Keratinocyte (primary cell): ENCODE measurements around the gene TCTN1.

Source experiments
- EZH2 ChIP-seq: IDR thresholded peaks from one replicate; pipeline ENCODE4 v1.6.1; 2012; ENCODE audit warnings: inconsistent platforms, mild to moderate bottlenecking, low read length, moderate library complexity
- TF ChIP-seq, protein P1 (sequence below), 3 experiments: IDR thresholded peaks in 1 of 3; conservative IDR thresholded peaks in 1 of 3; optimal IDR thresholded peaks in 1 of 3; 2 replicates in 2 of 3; 3 replicates in 1 of 3; pipeline versions ENCODE3 to v1.5.1; 2011; ENCODE audit warnings: low read length in 3 of 3, mild to moderate bottlenecking in 3 of 3, moderate library complexity in 2 of 3, control low read depth in 1 of 3, inconsistent platforms in 1 of 3; ENCODE audit not compliant: insufficient read depth in 2 of 3; ENCODE audit errors: extremely low read depth in 1 of 3

DNA sequence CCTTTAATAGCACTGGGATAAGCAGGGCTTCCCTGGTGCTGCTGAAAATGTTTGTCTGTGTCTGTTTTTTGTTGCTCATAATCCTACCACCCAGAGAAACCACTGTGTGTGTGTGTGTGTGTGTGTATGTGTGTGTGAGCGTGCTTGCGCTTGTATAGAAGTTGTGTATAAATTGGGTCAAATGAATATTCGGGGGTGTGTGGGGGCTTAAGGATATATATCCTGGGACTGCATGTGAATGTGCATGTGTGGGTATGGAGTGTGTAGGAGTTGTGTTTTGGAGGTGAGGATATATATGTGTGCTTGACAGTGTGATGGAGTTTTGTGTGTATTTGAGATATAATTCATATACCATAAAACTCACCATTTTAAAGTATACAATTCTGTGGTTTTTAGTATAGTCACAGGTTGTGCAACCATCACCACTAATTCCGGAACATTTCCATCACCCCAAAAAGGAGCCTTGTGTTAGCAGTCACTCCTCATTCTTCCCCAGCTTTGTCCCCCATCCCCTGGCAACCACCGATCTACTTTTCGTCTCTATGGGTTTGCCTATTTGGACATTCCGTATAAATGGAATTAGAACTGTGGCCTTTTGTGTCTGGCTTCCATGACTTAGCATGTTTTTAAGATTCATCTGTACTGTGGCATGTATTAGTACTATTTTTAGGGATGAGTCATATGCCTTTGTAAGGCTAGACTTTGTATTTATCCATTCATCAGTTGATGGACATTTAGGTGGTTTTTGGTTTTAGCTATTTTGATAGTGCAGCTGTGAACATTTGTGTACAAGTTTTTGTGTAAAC lies 25.6 kb downstream of the TCTN1 start:
- TF ChIP-seq, protein P1, sequence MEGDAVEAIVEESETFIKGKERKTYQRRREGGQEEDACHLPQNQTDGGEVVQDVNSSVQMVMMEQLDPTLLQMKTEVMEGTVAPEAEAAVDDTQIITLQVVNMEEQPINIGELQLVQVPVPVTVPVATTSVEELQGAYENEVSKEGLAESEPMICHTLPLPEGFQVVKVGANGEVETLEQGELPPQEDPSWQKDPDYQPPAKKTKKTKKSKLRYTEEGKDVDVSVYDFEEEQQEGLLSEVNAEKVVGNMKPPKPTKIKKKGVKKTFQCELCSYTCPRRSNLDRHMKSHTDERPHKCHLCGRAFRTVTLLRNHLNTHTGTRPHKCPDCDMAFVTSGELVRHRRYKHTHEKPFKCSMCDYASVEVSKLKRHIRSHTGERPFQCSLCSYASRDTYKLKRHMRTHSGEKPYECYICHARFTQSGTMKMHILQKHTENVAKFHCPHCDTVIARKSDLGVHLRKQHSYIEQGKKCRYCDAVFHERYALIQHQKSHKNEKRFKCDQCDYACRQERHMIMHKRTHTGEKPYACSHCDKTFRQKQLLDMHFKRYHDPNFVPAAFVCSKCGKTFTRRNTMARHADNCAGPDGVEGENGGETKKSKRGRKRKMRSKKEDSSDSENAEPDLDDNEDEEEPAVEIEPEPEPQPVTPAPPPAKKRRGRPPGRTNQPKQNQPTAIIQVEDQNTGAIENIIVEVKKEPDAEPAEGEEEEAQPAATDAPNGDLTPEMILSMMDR (optimal IDR thresholded peaks at IDR 0.05 in 1 of 3, IDR thresholded peaks at IDR 0.05 in 1 of 3, conservative IDR thresholded peaks at IDR 0.05 in 1 of 3; ENCODE audit: extremely low read depth in 1 of 3, insufficient read depth in 2 of 3, low read length in 3 of 3), result no peak
- no peak for TF ChIP-seq EZH2
